Cardiac muscle cell (in vitro differentiated cells and primary cell): Measurements from ENCODE around the gene CINP. TPM values are rescaled to one million over a fixed set of nuclear protein-coding genes. Genes with fewer than 3 reads are reported as not detected.

Source experiments
- DNase-seq, 2 donors: peaks; one replicate each; pipeline versions ENCODE4 v3.0.0 to v3.0.0-alpha.2; 2010 to 2017; ENCODE audit warnings: low read depth in 1 of 2, low spot score in 1 of 2
- H3K27ac ChIP-seq: fragments of 200-600 bp; sonication (generic); 2 replicates; pipeline ENCODE4 v1.5.1; 2016
- H3K27me3 ChIP-seq: fragments of 200-600 bp; sonication (generic); 2 replicates; pipeline ENCODE4 v1.6.0; 2016; ENCODE audit warnings: control low read depth
- H3K36me3 ChIP-seq: fragments of 200-600 bp; sonication (generic); 2 replicates; pipeline ENCODE4 v1.5.1; 2016; ENCODE audit warnings: control low read depth
- H3K4me1 ChIP-seq: fragments of 200-600 bp; sonication (generic); 2 replicates; pipeline ENCODE4 v1.8.1; 2017; ENCODE audit warnings: low read depth, mild to moderate bottlenecking, mixed run types
- H3K4me3 ChIP-seq: fragments of 200-600 bp; sonication (generic); 2 replicates; pipeline ENCODE4 v1.5.1; 2016; ENCODE audit warnings: mild to moderate bottlenecking
- H3K9me3 ChIP-seq: fragments of 200-600 bp; sonication (generic); 2 replicates; pipeline ENCODE4 v1.5.1; 2017; ENCODE audit warnings: low read depth, mild to moderate bottlenecking, control low read depth
- CTCF ChIP-seq: IDR thresholded peaks from 2 replicates; pipeline ENCODE4 v1.5.1; 2012; ENCODE audit warnings: low read depth, mild to moderate bottlenecking, low read length
- polyA plus RNA-seq: library from polyadenylated mRNA; unstranded; fragments of >200 nt; fragmentation: Nextera tagmentation; extraction: Ambion mirVana; gene quantifications from 2 replicates; pipeline ENCODE4 v1.2.1, GENCODE V29; 2016
- total RNA-seq: library from RNA; depleted of rRNA; stranded (reverse); fragments of >200 nt; gene quantifications from 2 replicates; pipeline ENCODE4 v1.2.3, GENCODE V29; 2016

The CINP gene
- total and polyA plus RNA-seq, 2 experiments from 2014 or later = 45.4 to 49.1 TPM

DNA sequence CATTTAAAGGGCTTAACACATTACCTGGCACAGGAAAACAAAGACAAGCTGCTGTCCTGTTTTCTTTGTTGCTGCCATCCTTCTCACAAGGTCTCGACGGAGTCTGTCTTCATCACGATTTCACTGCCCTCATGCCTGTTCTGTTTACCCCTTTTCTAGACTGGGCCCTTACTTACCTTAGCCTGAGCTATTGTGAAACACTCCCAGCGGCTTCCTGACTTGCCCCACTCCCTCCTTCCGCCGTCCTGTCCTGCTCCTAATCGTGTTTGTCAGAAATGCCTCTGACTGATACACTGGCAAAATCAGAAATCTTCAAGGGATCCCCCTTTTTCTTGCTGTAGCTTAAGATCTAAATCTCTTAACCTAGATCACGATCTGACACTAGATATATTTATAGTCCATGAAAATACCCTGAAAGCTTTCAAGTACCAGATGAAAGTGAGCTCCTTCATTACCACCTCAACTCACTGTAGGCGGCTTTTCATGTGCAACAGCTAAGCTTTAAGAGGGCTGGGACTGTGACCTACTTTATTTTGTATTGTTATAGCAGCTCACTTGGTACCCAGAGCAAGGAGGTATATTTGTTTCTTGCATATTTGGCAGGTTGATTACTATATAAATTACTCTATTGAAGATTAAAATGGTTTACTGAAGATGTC is 32.2 kb upstream of the CINP start:
- H3K4me3 ChIP-seq = no peak overlapping the region

DNA sequence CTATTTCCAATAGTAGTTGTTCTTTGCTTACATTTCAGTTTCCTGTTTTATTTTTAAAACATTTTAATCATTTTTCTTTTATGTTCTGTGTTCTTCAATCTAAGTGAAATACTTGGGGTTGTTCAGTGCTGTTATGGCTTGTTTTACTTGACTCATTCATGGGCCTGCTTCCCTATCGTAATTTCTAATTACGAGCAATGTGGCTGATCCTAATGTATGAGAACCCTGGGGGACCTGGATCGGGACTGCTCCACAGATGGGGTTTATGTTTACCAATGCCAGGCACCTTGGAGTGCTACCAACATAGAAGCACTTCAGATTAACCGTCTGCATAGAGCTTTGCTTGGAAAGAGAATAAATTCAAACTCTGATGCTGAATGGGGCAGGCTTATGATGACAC is 29.8 kb upstream of the CINP start:
- Histone ChIP-seq H3K36me3 (no peaks in the 10 kb centered on the region), H3K27ac (no peak overlapping the region), H3K27me3 (no peaks in the 10 kb centered on the region), H3K4me3 (no peak overlapping the region), H3K9me3 (no peaks in the 10 kb centered on the region), H3K4me1 (no peaks in the 10 kb centered on the region)
- no peak for DNase-seq
- TF ChIP-seq CTCF = no peak

More for the DNA sequence above, 32.2 kb upstream of the CINP start:
- H3K4me1 ChIP-seq = no peaks in the 10 kb centered on the region
- H3K36me3 ChIP-seq = no peaks in the 10 kb centered on the region
- H3K27ac ChIP-seq = no peak overlapping the region
- no peaks in the 10 kb centered on the region for H3K27me3 ChIP-seq
- H3K9me3 ChIP-seq = no peaks in the 10 kb centered on the region
- DNase-seq = peak in 1 of 2 donors; percentile 30
- TF ChIP-seq CTCF = no peak

GRCh38 chr14:102390064-102390855 is 27.6 kb upstream of the CINP start:
- no peak overlapping the region for H3K27ac ChIP-seq
- H3K4me3 ChIP-seq = no peak overlapping the region
- H3K27me3 ChIP-seq = no peaks in the 10 kb centered on the region
- DNase-seq = peak in 1 of 2 donors; percentile 63
- no peaks in the 10 kb centered on the region for H3K9me3 ChIP-seq
- no peaks in the 10 kb centered on the region for H3K36me3 ChIP-seq
- no peaks in the 10 kb centered on the region for H3K4me1 ChIP-seq
- no peak for TF ChIP-seq CTCF

DNA sequence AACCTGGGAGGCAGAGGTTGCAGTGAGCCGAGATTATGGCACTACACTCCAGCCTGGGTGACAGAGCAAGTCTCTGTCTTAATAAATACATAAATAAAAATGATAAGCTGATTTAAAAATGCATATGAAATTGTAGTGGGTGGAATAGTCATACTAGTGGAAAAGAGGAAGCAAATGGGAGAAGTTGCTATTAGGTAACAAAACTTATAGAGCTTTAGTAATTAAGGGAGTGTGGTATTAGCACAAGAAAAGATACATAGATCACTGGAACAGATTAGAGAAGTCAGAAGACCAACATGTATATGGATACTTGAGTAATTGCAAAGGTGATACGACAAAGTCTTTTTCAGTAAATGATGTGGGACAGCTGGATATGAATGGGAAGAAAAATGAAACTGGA is 26.6 kb upstream of the CINP start:
- Histone ChIP-seq H3K4me1 (no peaks in the 10 kb centered on the region), H3K4me3 (no peak overlapping the region), H3K27me3 (no peaks in the 10 kb centered on the region), H3K9me3 (no peaks in the 10 kb centered on the region), H3K36me3 (no peaks in the 10 kb centered on the region), H3K27ac (no peak overlapping the region)
- no peak for TF ChIP-seq CTCF
- DNase-seq = no peak

GRCh38 chr14:102387086-102387485 is 24.4 kb upstream of the CINP start:
- no peak for TF ChIP-seq CTCF
- no peak overlapping the region for H3K27ac ChIP-seq

More at GRCh38 chr14:102387086-102387485, 24.4 kb upstream of the CINP start:
- H3K9me3 ChIP-seq = no peaks in the 10 kb centered on the region
- DNase-seq = no peak
- peaks cover 3% of the 10 kb centered on the region for H3K36me3 ChIP-seq
- no peaks in the 10 kb centered on the region for H3K4me1 ChIP-seq
- no peaks in the 10 kb centered on the region for H3K27me3 ChIP-seq
- H3K4me3 ChIP-seq = no peak overlapping the region
